HepG2 (cell line): ENCODE data around the gene ANKS4B. TPM values are rescaled to one million over a fixed set of nuclear protein-coding genes. Genes with fewer than 3 reads are reported as not detected.

ENCODE experiments used
- ATF1 ChIP-seq: IDR thresholded peaks from 2 replicates; pipeline ENCODE4 v1.6.1; 2016; ENCODE audit warnings: mild to moderate bottlenecking, control low read depth
- CREB1 ChIP-seq, 2 experiments: fragments of 450-650 bp in 1 of 2; IDR thresholded peaks; 2 replicates each; pipeline ENCODE4 v1.6.1; 2016 to 2017; ENCODE audit warnings: control low read depth in 1 of 2, mild to moderate bottlenecking in 1 of 2, missing compliant biosample characterization in 1 of 2, missing genetic modification characterization in 1 of 2
- FOSL2 ChIP-seq: sonication (generic); formaldehyde crosslinking; IDR thresholded peaks from 2 replicates; pipeline ENCODE4 v1.4.0; 2020; ENCODE audit warnings: missing genetic modification reagents
- FOXP1 ChIP-seq, 2 experiments: fragments of 450-650 bp in 1 of 2; IDR thresholded peaks; 2 replicates each; pipeline ENCODE4 v1.6.1; 2017 to 2018; ENCODE audit warnings: antibody characterized with exemption in 1 of 2
- GATAD2A ChIP-seq: IDR thresholded peaks from 2 replicates; pipeline ENCODE4 v1.6.1; 2016
- HDAC1 ChIP-seq: sonication (generic); formaldehyde crosslinking; IDR thresholded peaks from 2 replicates; pipeline ENCODE4 v1.5.1; 2020; ENCODE audit warnings: mild to moderate bottlenecking, missing genetic modification reagents
- HNRNPK ChIP-seq: fragments of 200-400 bp; formaldehyde crosslinking; IDR thresholded peaks from 2 replicates; pipeline ENCODE4 v1.6.1; 2018; ENCODE audit warnings: low read length, low read depth, moderate library complexity, mild to moderate bottlenecking; ENCODE audit not compliant: poor library complexity, severe bottlenecking
- KAT2B ChIP-seq: fragments of 150-350 bp; IDR thresholded peaks from 2 replicates; pipeline ENCODE4 v1.6.1; 2014; ENCODE audit warnings: low read depth, low read length, borderline replicate concordance
- KLF16 ChIP-seq, 2 experiments: sonication (generic) in 1 of 2; formaldehyde crosslinking in 1 of 2; IDR thresholded peaks; 2 replicates each; pipeline versions ENCODE4 v1.6.1 to v1.8.0; 2016 to 2023; ENCODE audit warnings: missing genetic modification reagents in 2 of 2, missing compliant biosample characterization in 1 of 2
- MAFG ChIP-seq: sonication (generic); formaldehyde crosslinking; IDR thresholded peaks from 2 replicates; pipeline ENCODE4 v1.5.1; 2020; ENCODE audit warnings: mild to moderate bottlenecking, missing genetic modification reagents
- MIXL1 ChIP-seq: IDR thresholded peaks from 2 replicates; pipeline ENCODE4 v1.6.1; 2016
- NFRKB ChIP-seq: fragments of 450-650 bp; IDR thresholded peaks from 2 replicates; pipeline ENCODE4 v1.6.1; 2017
- NFYB ChIP-seq: sonication (generic); formaldehyde crosslinking; IDR thresholded peaks from 2 replicates; pipeline ENCODE4 v1.4.0; 2020; ENCODE audit warnings: missing genetic modification reagents
- PRMT3 ChIP-seq: sonication (generic); formaldehyde crosslinking; IDR thresholded peaks from 2 replicates; pipeline ENCODE4 v1.8.1; 2022; ENCODE audit warnings: low read depth, mild to moderate bottlenecking, moderate library complexity, missing genetic modification reagents, borderline replicate concordance
- REXO4 ChIP-seq: sonication (generic); formaldehyde crosslinking; IDR thresholded peaks from 2 replicates; pipeline ENCODE4 v1.8.0; 2022; ENCODE audit warnings: missing genetic modification reagents, mild to moderate bottlenecking, borderline replicate concordance
- SALL2 ChIP-seq: sonication (generic); formaldehyde crosslinking; IDR thresholded peaks from 2 replicates; pipeline ENCODE4 v1.8.1; 2023; ENCODE audit warnings: mild to moderate bottlenecking, missing genetic modification reagents, inconsistent platforms
- ZEB1 ChIP-seq: IDR thresholded peaks from 2 replicates; pipeline ENCODE4 v1.6.1; 2012; ENCODE audit warnings: mild to moderate bottlenecking, low read depth, inconsistent platforms; ENCODE audit not compliant: insufficient replicate concordance
- ZMYM2 ChIP-seq: sonication (generic); formaldehyde crosslinking; IDR thresholded peaks from 2 replicates; pipeline ENCODE4 v1.8.0; 2022; ENCODE audit warnings: mild to moderate bottlenecking, missing genetic modification reagents
- ZNF121 ChIP-seq: sonication (generic); formaldehyde crosslinking; IDR thresholded peaks from 2 replicates; pipeline ENCODE4 v1.5.0; 2020; ENCODE audit warnings: mild to moderate bottlenecking, missing genetic modification reagents
- ZNF678 ChIP-seq: sonication (generic); formaldehyde crosslinking; IDR thresholded peaks from 2 replicates; pipeline ENCODE4 v1.4.0; 2020; ENCODE audit warnings: mild to moderate bottlenecking, missing genetic modification reagents
- ZNF746 ChIP-seq: sonication (generic); formaldehyde crosslinking; IDR thresholded peaks from 2 replicates; pipeline ENCODE4 v1.8.0; 2022; ENCODE audit warnings: mild to moderate bottlenecking, missing genetic modification reagents
- polyA plus RNA-seq, 8 experiments: library from polyadenylated mRNA; depleted of rRNA in 3 of 8; stranded (reverse) in 7 of 8; unstranded in 1 of 8; fragments of >200 nt; fragmentation: Illumina TruSeq in 4 of 8; extraction: Trizol in 4 of 8; gene quantifications; 2 replicates each; pipeline versions ENCODE4 v1.2.1 to v1.2.3, GENCODE V29; 2011 to 2016; ENCODE audit warnings: low read depth in 4 of 8, missing spikeins in 1 of 8, mixed read lengths in 1 of 8; ENCODE audit not compliant: insufficient read depth in 1 of 8
- total RNA-seq, 5 experiments: library from RNA; depleted of rRNA; stranded (reverse); fragments of >200 nt; fragmentation: Illumina TruSeq; extraction: Trizol; gene quantifications; 2 replicates each; pipeline ENCODE4 v1.2.3, GENCODE V29; 2016; ENCODE audit warnings: low read depth in 1 of 5
- TF ChIP-seq, protein P1 (sequence below): sonication (generic); formaldehyde crosslinking; IDR thresholded peaks from 2 replicates; pipeline ENCODE4 v1.4.0; 2020; ENCODE audit warnings: missing genetic modification reagents
- TF ChIP-seq, protein P2 (sequence below): sonication (generic); formaldehyde crosslinking; IDR thresholded peaks from 2 replicates; pipeline ENCODE4 v1.4.0; 2020; ENCODE audit warnings: missing genetic modification reagents

Gene ANKS4B
- total and polyA plus RNA-seq, 2 of the 13 experiments (the other 11 are each of a cell fraction or from before 2014, with no cell fraction given): 6.5 to 30.0 TPM

DNA sequence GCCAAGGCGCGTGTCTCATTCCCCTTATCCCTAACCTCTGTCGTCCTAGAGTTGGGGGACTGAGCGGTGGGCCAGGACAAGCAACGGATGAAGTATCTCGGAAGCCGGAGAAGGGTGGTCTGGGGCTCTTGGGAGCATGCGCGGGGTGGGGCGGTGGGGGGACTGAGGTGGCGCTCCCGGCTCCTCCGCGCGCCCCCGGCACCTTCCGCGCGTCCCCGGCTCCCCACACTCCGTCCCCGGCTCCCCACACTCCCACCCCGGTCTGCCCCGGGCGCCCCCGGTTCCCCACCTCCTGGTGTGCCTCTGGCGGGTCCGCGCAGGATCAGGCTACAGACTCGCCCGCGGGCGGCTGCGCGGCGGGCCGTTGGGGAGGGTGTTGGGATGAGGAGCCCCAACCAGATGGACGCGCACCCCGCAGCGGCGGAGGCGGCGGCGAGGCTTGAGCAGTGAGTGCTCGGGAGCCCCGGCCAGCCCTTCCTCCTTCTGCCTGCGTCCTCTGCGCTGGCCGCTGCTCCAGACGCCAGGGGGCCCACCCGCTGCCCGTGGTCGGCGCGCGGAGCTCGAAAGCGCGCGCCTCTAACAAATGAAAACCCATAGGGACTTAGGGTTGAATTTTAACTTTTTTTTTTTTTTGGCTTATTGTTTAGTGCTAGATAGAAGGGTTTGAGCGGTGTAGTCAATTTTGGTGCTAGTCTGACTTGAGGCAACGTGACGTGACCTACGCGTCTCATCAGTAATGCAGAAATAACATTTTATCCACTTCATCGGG is 50.2 kb downstream of the ANKS4B start (continued):
- no peak for TF ChIP-seq REXO4
- TF ChIP-seq MIXL1 (CRISPR knock-in tag): no peak
- no peak for TF ChIP-seq NFRKB
- no peak for TF ChIP-seq ZNF678
- no peak; the same call in 1 of the 2 replicates for TF ChIP-seq GATAD2A (CRISPR knock-in tag)
- peak; percentile 87 for TF ChIP-seq HNRNPK
- TF ChIP-seq ZNF121 (CRISPR knock-in tag): peak; percentile 43; the same call in 1 of the 2 replicates
- no peak for TF ChIP-seq FOXP1 (IDR thresholded peaks at IDR 0.05)
- no peak for TF ChIP-seq FOXP1 (CRISPR knock-in tag; IDR thresholded peaks at IDR 0.05)
- TF ChIP-seq PRMT3 (CRISPR knock-in tag): no peak
- peak; percentile 30; the same call in 1 of the 2 replicates for TF ChIP-seq HDAC1
- no peak for TF ChIP-seq ZEB1
- no peak for TF ChIP-seq NFYB (CRISPR knock-in tag)
- peak; percentile 57 for TF ChIP-seq CREB1 (IDR thresholded peaks at IDR 0.05)
- TF ChIP-seq CREB1 (CRISPR knock-in tag; IDR thresholded peaks at IDR 0.05): no peak
- TF ChIP-seq FOSL2 (CRISPR knock-in tag): peak; percentile 48
- TF ChIP-seq, protein P1, sequence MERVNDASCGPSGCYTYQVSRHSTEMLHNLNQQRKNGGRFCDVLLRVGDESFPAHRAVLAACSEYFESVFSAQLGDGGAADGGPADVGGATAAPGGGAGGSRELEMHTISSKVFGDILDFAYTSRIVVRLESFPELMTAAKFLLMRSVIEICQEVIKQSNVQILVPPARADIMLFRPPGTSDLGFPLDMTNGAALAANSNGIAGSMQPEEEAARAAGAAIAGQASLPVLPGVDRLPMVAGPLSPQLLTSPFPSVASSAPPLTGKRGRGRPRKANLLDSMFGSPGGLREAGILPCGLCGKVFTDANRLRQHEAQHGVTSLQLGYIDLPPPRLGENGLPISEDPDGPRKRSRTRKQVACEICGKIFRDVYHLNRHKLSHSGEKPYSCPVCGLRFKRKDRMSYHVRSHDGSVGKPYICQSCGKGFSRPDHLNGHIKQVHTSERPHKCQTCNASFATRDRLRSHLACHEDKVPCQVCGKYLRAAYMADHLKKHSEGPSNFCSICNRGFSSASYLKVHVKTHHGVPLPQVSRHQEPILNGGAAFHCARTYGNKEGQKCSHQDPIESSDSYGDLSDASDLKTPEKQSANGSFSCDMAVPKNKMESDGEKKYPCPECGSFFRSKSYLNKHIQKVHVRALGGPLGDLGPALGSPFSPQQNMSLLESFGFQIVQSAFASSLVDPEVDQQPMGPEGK (CRISPR knock-in tag): peak; percentile 89
- TF ChIP-seq, protein P2, sequence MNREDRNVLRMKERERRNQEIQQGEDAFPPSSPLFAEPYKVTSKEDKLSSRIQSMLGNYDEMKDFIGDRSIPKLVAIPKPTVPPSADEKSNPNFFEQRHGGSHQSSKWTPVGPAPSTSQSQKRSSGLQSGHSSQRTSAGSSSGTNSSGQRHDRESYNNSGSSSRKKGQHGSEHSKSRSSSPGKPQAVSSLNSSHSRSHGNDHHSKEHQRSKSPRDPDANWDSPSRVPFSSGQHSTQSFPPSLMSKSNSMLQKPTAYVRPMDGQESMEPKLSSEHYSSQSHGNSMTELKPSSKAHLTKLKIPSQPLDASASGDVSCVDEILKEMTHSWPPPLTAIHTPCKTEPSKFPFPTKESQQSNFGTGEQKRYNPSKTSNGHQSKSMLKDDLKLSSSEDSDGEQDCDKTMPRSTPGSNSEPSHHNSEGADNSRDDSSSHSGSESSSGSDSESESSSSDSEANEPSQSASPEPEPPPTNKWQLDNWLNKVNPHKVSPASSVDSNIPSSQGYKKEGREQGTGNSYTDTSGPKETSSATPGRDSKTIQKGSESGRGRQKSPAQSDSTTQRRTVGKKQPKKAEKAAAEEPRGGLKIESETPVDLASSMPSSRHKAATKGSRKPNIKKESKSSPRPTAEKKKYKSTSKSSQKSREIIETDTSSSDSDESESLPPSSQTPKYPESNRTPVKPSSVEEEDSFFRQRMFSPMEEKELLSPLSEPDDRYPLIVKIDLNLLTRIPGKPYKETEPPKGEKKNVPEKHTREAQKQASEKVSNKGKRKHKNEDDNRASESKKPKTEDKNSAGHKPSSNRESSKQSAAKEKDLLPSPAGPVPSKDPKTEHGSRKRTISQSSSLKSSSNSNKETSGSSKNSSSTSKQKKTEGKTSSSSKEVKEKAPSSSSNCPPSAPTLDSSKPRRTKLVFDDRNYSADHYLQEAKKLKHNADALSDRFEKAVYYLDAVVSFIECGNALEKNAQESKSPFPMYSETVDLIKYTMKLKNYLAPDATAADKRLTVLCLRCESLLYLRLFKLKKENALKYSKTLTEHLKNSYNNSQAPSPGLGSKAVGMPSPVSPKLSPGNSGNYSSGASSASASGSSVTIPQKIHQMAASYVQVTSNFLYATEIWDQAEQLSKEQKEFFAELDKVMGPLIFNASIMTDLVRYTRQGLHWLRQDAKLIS (CRISPR knock-in tag): no peak
- no peak for TF ChIP-seq ATF1 (CRISPR knock-in tag)
- peak; percentile 58; the same call in 1 of the 2 replicates for TF ChIP-seq SALL2 (CRISPR knock-in tag)
- peak; percentile 50; the same call in 1 of the 2 replicates for TF ChIP-seq ZNF746 (CRISPR knock-in tag)
- TF ChIP-seq KAT2B: no peak
- TF ChIP-seq ZMYM2: no peak
- TF ChIP-seq KLF16 (CRISPR knock-in tag; IDR thresholded peaks at IDR 0.05): peak in 1 of 2 experiments; percentile 61; a peak in 1 of 4 replicates
- TF ChIP-seq MAFG: no peak
